ENCODE results near the gene ADGRL1.
A peak's percentile ranks its signal among the peaks of the same experiment; 100 is the strongest.

Gene ADGRL1

GRCh38 chr19:14156971-14157717, 48.8 kb downstream of the ADGRL1 start:
- Histone ChIP-seq H3K36me3 (ENCODE audit: low read depth) (no peaks in the 10 kb centered on the region), H3K27ac (ENCODE audit: poor library complexity, severe bottlenecking) (no peak overlapping the region), H3K4me3 (ENCODE audit: severe bottlenecking) (no peak overlapping the region), H3K9me3 (ENCODE audit: severe bottlenecking) (no peaks in the 10 kb centered on the region), H3K27me3 (ENCODE audit: insufficient read depth, poor library complexity, severe bottlenecking) (no peaks in the 10 kb centered on the region), H3K4me1 (ENCODE audit: insufficient read depth, poor library complexity, severe bottlenecking) (no peaks in the 10 kb centered on the region)
- ATAC-seq (ENCODE audit: low read depth), result no peak
- no peak for TF ChIP-seq CTCF (IDR thresholded peaks at IDR 0.05; ENCODE audit: poor library complexity, severe bottlenecking)
- no peak for DNase-seq (ENCODE audit: low spot score)

- Histone ChIP-seq H3K27me3 (ENCODE audit: insufficient read depth, poor library complexity, severe bottlenecking) (no peaks in the 10 kb centered on the region), H3K36me3 (ENCODE audit: low read depth) (no peaks in the 10 kb centered on the region), H3K9me3 (ENCODE audit: severe bottlenecking) (no peaks in the 10 kb centered on the region), H3K4me3 (ENCODE audit: severe bottlenecking) (no peak overlapping the region), H3K4me1 (ENCODE audit: insufficient read depth, poor library complexity, severe bottlenecking) (no peaks in the 10 kb centered on the region), H3K27ac (ENCODE audit: poor library complexity, severe bottlenecking) (no peak overlapping the region)
- ATAC-seq (ENCODE audit: low read depth), result no peak
- no peak for DNase-seq (ENCODE audit: low spot score)
- TF ChIP-seq CTCF (IDR thresholded peaks at IDR 0.05; ENCODE audit: poor library complexity, severe bottlenecking), result no peak
Observed at GRCh38 chr19:14156122-14156521, 49.8 kb downstream of the ADGRL1 start.

GRCh38 chr19:14155371-14155770, 50.6 kb downstream of the ADGRL1 start:
- H3K4me1 ChIP-seq (ENCODE audit: insufficient read depth, poor library complexity, severe bottlenecking), result no peaks in the 10 kb centered on the region
- no peak overlapping the region for H3K27ac ChIP-seq (ENCODE audit: poor library complexity, severe bottlenecking)
- TF ChIP-seq CTCF (IDR thresholded peaks at IDR 0.05; ENCODE audit: poor library complexity, severe bottlenecking), result no peak
- DNase-seq (ENCODE audit: low spot score) (no peak), ATAC-seq (ENCODE audit: low read depth) (no peak)
- H3K4me3 ChIP-seq (ENCODE audit: severe bottlenecking), result no peak overlapping the region
- no peaks in the 10 kb centered on the region for H3K36me3 ChIP-seq (ENCODE audit: low read depth)
- no peaks in the 10 kb centered on the region for H3K9me3 ChIP-seq (ENCODE audit: severe bottlenecking)
- H3K27me3 ChIP-seq (ENCODE audit: insufficient read depth, poor library complexity, severe bottlenecking), result no peaks in the 10 kb centered on the region

GRCh38 chr19:14152713-14153112, 53.3 kb downstream of the ADGRL1 start:
- Histone ChIP-seq H3K36me3 (ENCODE audit: low read depth) (no peaks in the 10 kb centered on the region), H3K4me1 (ENCODE audit: insufficient read depth, poor library complexity, severe bottlenecking) (no peaks in the 10 kb centered on the region), H3K9me3 (ENCODE audit: severe bottlenecking) (no peaks in the 10 kb centered on the region), H3K4me3 (ENCODE audit: severe bottlenecking) (no peak overlapping the region), H3K27me3 (ENCODE audit: insufficient read depth, poor library complexity, severe bottlenecking) (no peaks in the 10 kb centered on the region), H3K27ac (ENCODE audit: poor library complexity, severe bottlenecking) (no peak overlapping the region)
- no peak for TF ChIP-seq CTCF (IDR thresholded peaks at IDR 0.05; ENCODE audit: poor library complexity, severe bottlenecking)
- DNase-seq (ENCODE audit: low spot score) (no peak), ATAC-seq (ENCODE audit: low read depth) (peak; percentile 8; the same call in 1 of the 3 replicates)
